NCI-H748 (cell line): ENCODE data around the gene WDR86.

Source experiments
- DNase-seq: peaks from one replicate; lab custom pipeline; 2025; ENCODE audit not compliant: unreplicated experiment; lab: John Stamatoyannopoulos, UW

The WDR86 gene

GRCh38 chr7:151406886-151407583 lies 2.8 kb downstream of the WDR86 start:
- no peak for DNase-seq

GRCh38 chr7:151406051-151406875 lies 3.6 kb downstream of the WDR86 start:
- DNase-seq = no peak

- no peak for DNase-seq
These were observed 4.2 kb downstream of the WDR86 start for GRCh38 chr7:151405588-151405987.

GRCh38 chr7:151405056-151405455 lies 4.8 kb downstream of the WDR86 start:
- DNase-seq = no peak

GRCh38 chr7:151404216-151405011 lies 5.4 kb downstream of the WDR86 start:
- DNase-seq = no peak

- DNase-seq = no peak
These were observed 6.1 kb downstream of the WDR86 start for GRCh38 chr7:151403764-151404163.

GRCh38 chr7:151402029-151402835 lies 7.6 kb downstream of the WDR86 start:
- no peak for DNase-seq

GRCh38 chr7:151400626-151401315 lies 9.1 kb downstream of the WDR86 start:
- DNase-seq = peak; percentile 9

GRCh38 chr7:151399906-151400305 lies 9.9 kb downstream of the WDR86 start:
- no peak for DNase-seq

- no peak for DNase-seq
These were observed 10.6 kb downstream of the WDR86 start for GRCh38 chr7:151399305-151399601.

- no peak for DNase-seq
These were observed 11.2 kb downstream of the WDR86 start for GRCh38 chr7:151398446-151399304.

- DNase-seq = no peak
These were observed 12.8 kb downstream of the WDR86 start for GRCh38 chr7:151397026-151397425.

- DNase-seq = no peak
These were observed 13.4 kb downstream of the WDR86 start for GRCh38 chr7:151396328-151396970.

GRCh38 chr7:151395036-151395367 lies 14.8 kb downstream of the WDR86 start:
- DNase-seq = peak; percentile 13

GRCh38 chr7:151394076-151395035 lies 15.5 kb downstream of the WDR86 start:
- DNase-seq = no peak

GRCh38 chr7:151393031-151393977 lies 16.5 kb downstream of the WDR86 start:
- DNase-seq = no peak

- no peak for DNase-seq
These were observed 17.4 kb downstream of the WDR86 start for GRCh38 chr7:151392426-151392825.
